ENCODE data around the gene PUM1. TPM values are rescaled to one million over a fixed set of nuclear protein-coding genes. Genes with fewer than 3 reads are reported as not detected.
A peak's percentile ranks its signal among the peaks of the same experiment; 100 is the strongest.

PUM1 gene
- total and polyA plus RNA-seq, 2 of the 4 experiments (the other 2 are of a cell fraction) = 75.4 to 137 TPM

- Histone ChIP-seq H3K27ac (ENCODE audit: insufficient read depth, low read length) (no peak overlapping the region), H4K20me1 (ENCODE audit: insufficient read depth, low read length) (peaks cover 35% of the 10 kb centered on the region), H4K91ac (ENCODE audit: insufficient read depth, low read depth, low read length) (no peak overlapping the region), H2BK5ac (ENCODE audit: low read depth, low read length, poor library complexity, severe bottlenecking) (no peak overlapping the region), H2AFZ (replicated peaks; ENCODE audit: low read length, poor library complexity) (no peak overlapping the region), H4K5ac (ENCODE audit: low read depth, low read length) (no peak overlapping the region), H3K4me2 (ENCODE audit: low read depth, low read length) (no peak overlapping the region), H3K56ac (ENCODE audit: extremely low read depth, insufficient read depth, low read length) (no peak overlapping the region), H3K27me3 (ENCODE audit: control insufficient read depth, insufficient read depth, low read length) (no peaks in the 10 kb centered on the region), H3K9ac (ENCODE audit: low read depth, low read length) (no peak overlapping the region), H2BK15ac (ENCODE audit: low read depth, low read length) (no peak overlapping the region), H4K8ac (ENCODE audit: low read depth in 2 of 2, low read length in 2 of 2) (peak overlapping the region in 1 of 2 experiments; percentile 66; a peak in 2 of 4 replicates), H3K9me3 (ENCODE audit: control insufficient read depth, insufficient read depth, low read length) (no peaks in the 10 kb centered on the region), H3K79me1 (ENCODE audit: low read depth in 1 of 2, low read length in 2 of 2) (peaks cover 16 to 35% of the 10 kb centered on the region in 2 experiments), H2AK9ac (replicated peaks; ENCODE audit: low read depth, low read length, poor library complexity) (peak overlapping the region; percentile 29), H3K4ac (ENCODE audit: low read depth, low read length) (peak overlapping the region; percentile 58; the same call in 1 of the 2 replicates), H2AK5ac (ENCODE audit: low read depth, low read length) (peak overlapping the region; percentile 54), H3K4me1 (ENCODE audit: control insufficient read depth, insufficient read depth, low read length) (peaks cover 8% of the 10 kb centered on the region), H3K18ac (ENCODE audit: low read depth, low read length) (no peak overlapping the region), H2BK120ac (ENCODE audit: low read depth, low read length) (no peak overlapping the region), H3K23ac (ENCODE audit: low read depth, low read length) (0 out of 2 replicates have a peak overlapping the region, but pooled peaks have one; percentile 13), H3K9me1 (ENCODE audit: insufficient read depth, low read length) (peaks cover 33% of the 10 kb centered on the region), H2BK20ac (ENCODE audit: low read depth, low read length) (peak overlapping the region; percentile 9; the same call in 1 of the 2 replicates), H3K14ac (replicated peaks; ENCODE audit: low read depth, low read length) (peak overlapping the region; percentile 83; the same call in 1 of the 2 replicates), H3K4me3 (ENCODE audit: insufficient read depth, low read depth, low read length) (no peak overlapping the region), H3K36me3 (ENCODE audit: control insufficient read depth, insufficient read depth, low read length) (peaks cover 42% of the 10 kb centered on the region)
- BruUV-seq (replicated peaks) = no TSS peak
- dilution Hi-C loops (cut with HindIII; ENCODE audit: low sequenced_read_pairs, unreplicated experiment) = no loop called here
- in situ Hi-C loops (cut with MboI; ENCODE audit: low sequenced_read_pairs) = no loop called here
- peak; percentile 69 for DNase-seq
- CTCF ChIA-PET = interaction anchor here (0.6 to 1.2 kb wide), 4 partner anchors 13 to 154 kb away, joined by 3 to 5 read pairs (median 4); no protein-coding TSS in a partner anchor
- ATAC-seq (ENCODE audit: low read depth) = peak; percentile 73
- no peak for TF ChIP-seq ELK1 (IDR thresholded peaks at IDR 0.05; ENCODE audit: borderline replicate concordance, low read depth, low read length)
- no peak for TF ChIP-seq POLR2A (IDR thresholded peaks at IDR 0.05; ENCODE audit: low read depth, low read length)
- TF ChIP-seq CTCF (conservative IDR thresholded peaks at IDR 0.05; ENCODE audit: low read depth, low read length) = no peak
- intact Hi-C loops (cut with micrococcal nuclease) = no loop called here
- POLR2A ChIA-PET (ENCODE audit: unreplicated experiment) = no interaction called here
- 45% methylated on average over 4 of the region's 4 CpGs; no CpG with 5 or more reads in 1 of the 2 experiments for WGBS, 2 experiments (ENCODE audit: extremely low coverage in 2 of 2, insufficient read length in 1 of 2)
Observed at GRCh38 chr1:30933874-30934252, 131.7 kb downstream of the PUM1 start.

All from IMR-90 (cell line).